Activated CD4-positive, alpha-beta T cell treated with anti-CD3 and anti-CD28 coated beads for 36 hours (primary cell): ENCODE measurements around the gene MRGPRE. TPM values are rescaled to one million over a fixed set of nuclear protein-coding genes. Genes with fewer than 3 reads are reported as not detected.
"Not testable (repeated sequence)": the region's sequence is repeated elsewhere in the genome, so short reads cannot be mapped to it uniquely, and the experiment has no call there.

Experiments used
- ATAC-seq: fragments of 200-7000 bp; cut with Tn5 transposase; one replicate; pipeline ENCODE4 v1.10.0; 2021; ENCODE audit warnings: mild to moderate bottlenecking, moderate library complexity
- CTCF ChIA-PET: fragments of 350-600 bp; sonication (Branson Sonifier 250); formaldehyde crosslinking; loops from one replicate; lab custom pipeline; 2021; ENCODE audit warnings: antibody characterized with exemption; lab: Charles Lee
- POLR2A ChIA-PET: fragments of 350-600 bp; sonication (Branson Sonifier 250); formaldehyde crosslinking; loops from one replicate; lab custom pipeline; 2021; ENCODE audit warnings: antibody characterized with exemption, inconsistent platforms; lab: Charles Lee
- DNase-seq: peaks from one replicate; pipeline ENCODE4 v3.0.0-alpha.2; 2020
- H3K27ac Mint-ChIP-seq: one replicate; pipeline ENCODE4 v1.8.0; 2021; ENCODE audit warnings: mixed read lengths
- H3K27me3 Mint-ChIP-seq: one replicate; pipeline ENCODE4 v1.8.0; 2021; ENCODE audit warnings: mixed read lengths
- H3K36me3 Mint-ChIP-seq: one replicate; pipeline ENCODE4 v1.8.0; 2021; ENCODE audit warnings: low read depth, mixed read lengths
- H3K4me1 Mint-ChIP-seq: one replicate; pipeline ENCODE4 v1.8.0; 2021; ENCODE audit warnings: mixed read lengths
- H3K4me3 Mint-ChIP-seq: one replicate; pipeline ENCODE4 v1.8.0; 2021; ENCODE audit warnings: mild to moderate bottlenecking, moderate library complexity, mixed read lengths
- H3K9me3 Mint-ChIP-seq: one replicate; pipeline ENCODE4 v1.8.0; 2021; ENCODE audit warnings: low read depth, mixed read lengths
- intact Hi-C, 2 experiments: fragments of 100-400 bp; cut with DNase I in 1 of 2; cut with micrococcal nuclease in 1 of 2; formaldehyde crosslinking; loops; one replicate each; pipeline versions ENCODE4 v1.14.2 to v1.15.1; 2022 to 2024; cut with DNase I, micrococcal nuclease
- total RNA-seq, 2 experiments: library from RNA; stranded (reverse); gene quantifications; one replicate each; pipeline ENCODE4 v1.2.3, GENCODE V29; 2021

Gene MRGPRE, protein sequence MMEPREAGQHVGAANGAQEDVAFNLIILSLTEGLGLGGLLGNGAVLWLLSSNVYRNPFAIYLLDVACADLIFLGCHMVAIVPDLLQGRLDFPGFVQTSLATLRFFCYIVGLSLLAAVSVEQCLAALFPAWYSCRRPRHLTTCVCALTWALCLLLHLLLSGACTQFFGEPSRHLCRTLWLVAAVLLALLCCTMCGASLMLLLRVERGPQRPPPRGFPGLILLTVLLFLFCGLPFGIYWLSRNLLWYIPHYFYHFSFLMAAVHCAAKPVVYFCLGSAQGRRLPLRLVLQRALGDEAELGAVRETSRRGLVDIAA
- not detected for total RNA-seq

DNA sequence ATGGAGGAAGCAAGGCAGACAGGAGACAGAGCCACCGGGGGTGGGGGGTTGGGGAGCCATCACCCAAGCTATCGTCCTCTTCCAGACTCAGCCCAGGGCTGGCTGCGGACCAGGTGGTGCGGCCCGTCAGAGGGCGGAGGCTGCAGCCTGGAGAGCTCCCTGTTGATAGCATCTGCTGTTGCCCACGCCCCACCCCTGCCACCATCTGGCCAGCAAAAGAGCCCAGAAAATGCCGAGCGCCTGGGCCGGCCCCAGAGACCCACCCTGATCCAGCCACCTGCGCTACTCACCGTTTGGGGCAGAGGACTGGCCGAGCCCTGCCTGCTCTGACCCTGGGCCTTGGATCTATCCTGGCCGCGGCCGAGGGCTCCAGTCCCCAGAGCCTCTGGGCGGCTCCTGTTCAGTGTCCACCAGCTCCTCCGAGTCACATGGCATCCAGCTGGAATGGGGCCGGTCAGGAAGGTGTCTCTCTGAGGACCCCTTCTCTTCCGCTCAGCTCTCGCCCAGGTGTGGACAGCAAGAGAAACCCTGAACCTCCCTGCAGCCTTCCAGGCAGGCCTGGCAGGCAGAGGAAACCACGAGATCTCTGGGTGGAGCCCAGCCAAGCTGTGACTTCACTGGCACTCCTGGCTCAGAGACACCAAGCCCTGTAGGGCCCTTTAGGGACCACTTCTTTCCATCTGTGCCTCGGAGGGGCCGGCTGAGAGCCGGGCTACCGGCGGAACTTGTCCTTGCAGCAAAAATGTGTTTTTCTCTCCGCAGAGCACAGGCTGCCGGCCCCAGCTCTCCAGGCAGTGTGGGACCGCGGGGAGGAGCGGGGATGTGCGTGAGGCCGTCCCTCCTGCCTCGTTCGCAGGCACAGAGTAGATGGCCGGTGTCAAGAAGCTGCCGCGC is at the start of gene MRGPRE:
Gene MRGPRE, minus strand, starts transcription at position 567 of the 894 bp plus-strand sequence. CDS start 3,618 bp downstream, outside the sequence.
- Mint-ChIP-seq H3K4me1 (no peaks in the 10 kb centered on the region), H3K4me3 (no peak within 1 kb of the TSS), H3K9me3 (no peaks in the 10 kb centered on the region), H3K27ac (no peak within 1 kb of the TSS), H3K27me3 (no peaks in the 10 kb centered on the region), H3K36me3 (no peaks in the 10 kb centered on the region)
- CTCF ChIA-PET, result no interaction called here
- ATAC-seq (no peak), DNase-seq (no peak)
- POLR2A ChIA-PET, result no interaction called here
- intact Hi-C loops, result no loop called here

DNA sequence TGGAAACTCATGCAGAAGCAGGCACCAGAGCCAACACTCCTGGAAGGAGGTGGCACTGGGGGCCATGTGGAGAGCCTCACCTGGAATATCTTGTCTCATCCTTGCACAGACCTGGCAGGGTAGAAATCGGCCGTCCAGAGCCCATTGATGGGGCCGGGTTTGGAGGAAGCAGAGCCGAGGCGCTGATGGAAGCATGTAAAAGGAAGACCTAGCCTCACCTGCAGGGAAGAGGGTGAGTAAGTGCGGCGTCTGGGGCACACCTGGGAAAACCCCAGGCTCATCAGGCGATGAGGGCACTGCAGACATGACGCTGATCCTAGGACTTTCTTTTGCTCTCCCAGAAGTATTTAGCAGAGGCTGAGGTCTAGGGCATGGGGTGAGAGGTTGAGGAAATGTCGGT is 48.9 kb upstream of the MRGPRE start:
- H3K4me3 Mint-ChIP-seq, CTCF ChIA-PET, H3K27ac Mint-ChIP-seq, H3K9me3 Mint-ChIP-seq, POLR2A ChIA-PET, H3K36me3 Mint-ChIP-seq, ATAC-seq, H3K4me1 Mint-ChIP-seq, intact Hi-C loops, DNase-seq, H3K27me3 Mint-ChIP-seq: not testable (repeated sequence)

DNA sequence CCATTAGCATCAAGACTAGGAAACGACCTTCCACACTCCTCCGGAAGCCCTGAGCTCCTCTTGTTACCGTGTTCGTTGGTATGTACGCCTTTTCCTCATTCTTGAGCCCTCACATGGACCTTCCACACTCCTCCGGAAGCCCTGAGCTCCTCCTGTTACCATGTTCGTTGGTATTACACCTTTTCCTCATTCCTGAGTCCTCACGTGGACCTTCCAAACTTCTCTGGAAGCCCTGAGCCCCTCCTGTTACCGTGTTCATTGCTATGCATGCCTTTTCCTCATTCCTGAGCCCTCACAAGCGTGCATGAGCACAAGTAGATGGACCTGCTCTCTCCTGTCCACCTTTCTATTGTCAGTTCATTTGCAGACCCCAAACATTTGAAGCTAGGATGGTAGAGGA is 48.4 kb upstream of the MRGPRE start:
- POLR2A ChIA-PET, H3K27me3 Mint-ChIP-seq, CTCF ChIA-PET, H3K4me3 Mint-ChIP-seq, DNase-seq, H3K27ac Mint-ChIP-seq, H3K9me3 Mint-ChIP-seq, intact Hi-C loops, H3K4me1 Mint-ChIP-seq, ATAC-seq, H3K36me3 Mint-ChIP-seq: not testable (repeated sequence)

DNA sequence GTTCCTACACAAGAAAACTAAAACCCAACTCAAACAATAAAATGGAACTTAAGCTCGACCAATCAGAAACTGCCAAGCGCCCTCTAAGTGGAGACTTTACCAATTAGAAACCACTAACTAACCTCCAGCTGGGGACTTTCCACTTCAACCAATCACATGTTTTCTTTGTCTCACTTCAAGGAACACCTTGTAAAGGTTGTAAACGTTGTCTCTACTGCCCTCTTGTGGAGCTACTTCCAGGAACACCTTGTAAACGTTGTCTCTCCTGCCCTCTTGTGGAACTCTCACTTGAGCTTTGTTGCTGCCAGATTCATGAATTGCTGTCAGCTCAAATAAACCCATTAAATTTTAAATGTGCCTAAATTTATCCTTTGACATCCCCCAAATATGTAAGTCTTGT is 46.7 kb upstream of the MRGPRE start:
- H3K4me3 Mint-ChIP-seq, H3K36me3 Mint-ChIP-seq, H3K27me3 Mint-ChIP-seq, H3K4me1 Mint-ChIP-seq, H3K27ac Mint-ChIP-seq, intact Hi-C loops, CTCF ChIA-PET, POLR2A ChIA-PET, H3K9me3 Mint-ChIP-seq: not testable (repeated sequence)
- DNase-seq (peak; percentile 17), ATAC-seq (peak; percentile 76)

DNA sequence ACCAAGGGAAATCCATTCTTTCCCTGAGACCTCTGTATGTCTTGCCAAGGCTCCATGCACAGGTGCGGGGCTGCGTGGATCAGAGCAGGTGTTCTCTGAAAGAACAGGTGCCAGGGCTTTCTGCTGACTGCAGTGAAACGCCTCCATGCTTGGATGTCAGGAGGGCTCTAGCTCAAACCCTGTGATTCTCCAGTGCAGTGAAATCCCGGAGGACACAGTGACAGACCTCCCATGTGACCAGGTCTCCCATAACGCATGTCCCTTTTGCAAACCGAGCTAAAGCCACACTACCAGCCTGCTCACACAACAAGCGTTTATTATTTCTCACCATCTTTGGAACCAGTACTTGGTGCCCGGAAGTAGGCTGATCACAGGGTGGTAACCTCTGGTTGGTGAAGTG is 41.4 kb upstream of the MRGPRE start:
- H3K4me1 Mint-ChIP-seq, POLR2A ChIA-PET, H3K4me3 Mint-ChIP-seq, H3K36me3 Mint-ChIP-seq, H3K9me3 Mint-ChIP-seq, intact Hi-C loops, DNase-seq, ATAC-seq, CTCF ChIA-PET, H3K27ac Mint-ChIP-seq, H3K27me3 Mint-ChIP-seq: not testable (repeated sequence)

DNA sequence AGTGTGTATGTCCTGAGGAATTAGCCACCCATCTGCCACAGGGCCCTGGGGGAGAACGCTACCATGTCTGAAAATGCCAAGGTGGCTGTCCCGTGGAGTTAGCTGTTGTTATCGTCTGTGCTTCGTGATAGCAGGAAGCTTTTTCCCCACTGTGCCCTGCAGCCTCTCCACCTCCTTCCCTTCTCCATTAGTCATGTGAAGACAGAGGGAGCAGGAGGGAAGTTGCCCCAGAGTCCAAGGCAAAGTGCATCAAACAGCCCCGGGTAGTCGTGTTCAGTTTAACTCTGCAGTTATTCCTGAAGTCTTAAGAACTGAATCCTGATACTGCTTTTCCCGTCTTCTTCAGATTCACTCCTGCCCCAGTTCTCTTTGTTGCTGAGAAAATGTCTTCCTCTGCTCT is 30.3 kb upstream of the MRGPRE start:
- POLR2A ChIA-PET, intact Hi-C loops, H3K4me3 Mint-ChIP-seq, CTCF ChIA-PET, DNase-seq, H3K36me3 Mint-ChIP-seq, H3K27me3 Mint-ChIP-seq, H3K27ac Mint-ChIP-seq, ATAC-seq, H3K9me3 Mint-ChIP-seq, H3K4me1 Mint-ChIP-seq: not testable (repeated sequence)

DNA sequence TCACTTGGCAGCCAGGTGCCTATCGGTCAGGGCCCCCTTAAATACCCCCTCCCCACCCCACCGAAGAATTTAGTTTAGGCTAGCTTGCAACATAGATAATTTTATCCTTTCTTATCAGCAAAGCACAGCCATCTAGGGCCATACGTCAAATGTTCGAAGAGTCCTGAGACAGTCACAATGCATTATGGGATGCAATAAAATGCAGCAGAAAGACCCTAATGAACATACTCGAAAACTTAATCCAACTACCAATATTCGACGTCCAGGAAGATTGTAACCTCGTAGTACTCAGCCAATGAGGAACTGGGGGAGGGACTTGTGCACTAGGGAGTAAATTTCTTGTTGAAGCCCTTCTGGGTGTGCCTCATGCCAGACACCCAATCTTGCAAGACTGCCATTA is 29.6 kb upstream of the MRGPRE start:
- intact Hi-C loops, H3K36me3 Mint-ChIP-seq, DNase-seq, H3K27ac Mint-ChIP-seq, ATAC-seq, CTCF ChIA-PET, H3K4me3 Mint-ChIP-seq, POLR2A ChIA-PET, H3K4me1 Mint-ChIP-seq, H3K27me3 Mint-ChIP-seq, H3K9me3 Mint-ChIP-seq: not testable (repeated sequence)

DNA sequence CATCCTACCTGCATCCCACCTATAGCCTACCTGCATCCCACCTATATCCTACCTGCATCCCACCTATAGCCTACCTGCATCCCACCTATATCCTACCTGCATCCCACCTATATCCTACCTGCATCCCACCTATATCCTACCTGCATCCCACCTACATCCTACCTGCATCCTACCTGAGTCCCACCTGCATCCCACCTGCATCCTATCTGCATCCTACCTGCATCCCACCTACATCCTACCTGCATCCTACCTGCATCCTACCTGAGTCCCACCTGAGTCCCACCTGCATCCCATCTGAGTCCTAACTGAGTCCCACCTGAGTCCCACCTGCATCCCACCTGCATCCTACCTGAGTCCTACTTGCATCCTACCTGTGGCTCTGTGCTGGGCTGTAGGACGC is 25.3 kb upstream of the MRGPRE start:
- H3K4me1 Mint-ChIP-seq, CTCF ChIA-PET, H3K27me3 Mint-ChIP-seq, POLR2A ChIA-PET, intact Hi-C loops, H3K27ac Mint-ChIP-seq, H3K9me3 Mint-ChIP-seq, H3K36me3 Mint-ChIP-seq, ATAC-seq, DNase-seq, H3K4me3 Mint-ChIP-seq: not testable (repeated sequence)

DNA sequence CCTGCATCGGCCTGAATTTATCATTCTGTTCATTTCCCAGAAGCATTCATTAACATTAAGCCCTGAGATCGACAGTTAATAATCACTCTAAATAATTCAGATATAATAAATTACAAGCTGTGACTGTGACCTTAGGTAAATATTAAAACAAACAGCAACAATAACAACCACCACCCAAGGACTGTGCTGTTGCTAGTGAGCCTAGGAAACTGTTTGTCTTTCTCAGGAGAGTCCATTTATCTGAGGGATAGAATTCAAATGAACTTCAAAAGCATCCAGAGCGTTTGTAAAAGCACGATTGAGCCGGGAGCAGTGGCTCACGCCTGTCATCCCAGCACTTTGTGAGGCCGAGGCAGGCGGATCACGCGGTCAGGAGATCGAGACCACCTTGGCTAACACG is 23.0 kb upstream of the MRGPRE start:
- H3K4me1 Mint-ChIP-seq, H3K9me3 Mint-ChIP-seq, ATAC-seq, DNase-seq, H3K27me3 Mint-ChIP-seq, H3K4me3 Mint-ChIP-seq, H3K27ac Mint-ChIP-seq, H3K36me3 Mint-ChIP-seq, CTCF ChIA-PET, POLR2A ChIA-PET, intact Hi-C loops: not testable (repeated sequence)

DNA sequence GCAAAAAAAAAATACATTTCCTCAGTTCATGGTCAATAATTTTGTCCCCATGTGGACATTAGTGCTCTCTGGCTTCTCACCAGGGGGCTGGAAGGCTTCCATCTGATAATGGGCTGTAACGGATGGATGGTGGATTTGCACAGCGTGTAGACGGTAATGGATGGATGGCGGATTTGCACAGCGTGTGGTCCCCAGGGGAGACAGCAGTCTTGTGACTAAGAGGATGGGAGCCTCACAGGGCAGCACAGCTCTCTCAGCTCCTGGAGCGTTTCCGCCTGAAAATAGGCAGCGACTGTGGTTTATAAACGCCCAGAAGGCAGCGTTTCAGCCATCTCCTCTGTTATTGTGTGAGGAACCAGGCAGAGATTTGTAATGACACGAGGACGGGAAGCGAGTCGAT is 22.6 kb upstream of the MRGPRE start:
- H3K9me3 Mint-ChIP-seq, ATAC-seq, DNase-seq, H3K4me1 Mint-ChIP-seq, POLR2A ChIA-PET, H3K4me3 Mint-ChIP-seq, H3K36me3 Mint-ChIP-seq, CTCF ChIA-PET, H3K27me3 Mint-ChIP-seq, H3K27ac Mint-ChIP-seq, intact Hi-C loops: not testable (repeated sequence)

DNA sequence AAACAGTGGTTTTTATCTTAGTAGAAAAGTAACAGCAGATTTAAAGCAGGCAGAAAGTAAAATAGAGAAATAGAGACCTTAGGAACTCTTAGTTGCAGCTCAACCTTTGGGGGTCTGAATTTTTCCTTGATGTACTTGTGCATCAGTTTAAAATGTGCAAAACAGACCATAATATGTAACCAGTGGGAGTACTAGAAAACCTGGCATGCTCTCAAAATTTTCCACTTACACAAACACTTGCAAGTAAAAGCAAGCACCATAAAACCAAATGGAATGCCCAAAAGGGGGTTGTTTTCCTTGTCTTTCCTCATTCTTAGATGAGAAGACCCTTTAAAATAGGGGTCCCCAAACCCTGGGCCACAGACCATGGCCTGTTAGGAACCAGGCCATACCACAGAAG is 12.9 kb upstream of the MRGPRE start:
- Mint-ChIP-seq H3K27me3 (peaks cover 4% of the 10 kb centered on the region), H3K4me1 (no peaks in the 10 kb centered on the region), H3K4me3 (no peak overlapping the region), H3K9me3 (no peaks in the 10 kb centered on the region), H3K27ac (no peak overlapping the region), H3K36me3 (no peaks in the 10 kb centered on the region)
- intact Hi-C loops, result no loop called here
- ATAC-seq (no peak), DNase-seq (no peak)
- ChIA-PET POLR2A (no interaction called here), CTCF (no interaction called here)

DNA sequence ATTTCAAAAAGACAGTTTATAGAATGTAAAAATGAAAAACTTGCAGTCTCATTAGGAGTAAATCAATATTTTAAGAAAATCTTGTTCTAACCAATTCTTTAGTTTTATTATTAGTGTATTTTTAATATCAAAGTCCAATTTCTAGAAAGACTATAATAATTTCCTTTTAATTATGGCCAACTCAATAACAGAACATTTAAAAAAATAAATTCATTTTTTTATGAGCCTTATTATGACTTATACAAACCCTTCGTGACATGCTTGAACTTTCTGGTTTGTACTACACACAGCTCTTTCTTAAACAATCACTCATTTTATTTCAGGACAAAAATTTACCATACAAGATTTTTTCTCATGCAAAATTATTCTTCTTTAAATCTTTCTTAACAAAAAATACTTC is 11.7 kb upstream of the MRGPRE start:
- Mint-ChIP-seq H3K27ac (no peak overlapping the region), H3K4me1 (no peaks in the 10 kb centered on the region), H3K4me3 (no peak overlapping the region), H3K36me3 (no peaks in the 10 kb centered on the region), H3K27me3 (peaks cover 4% of the 10 kb centered on the region), H3K9me3 (no peaks in the 10 kb centered on the region)
- ATAC-seq, result no peak
- ChIA-PET CTCF (no interaction called here), POLR2A (no interaction called here)
- DNase-seq, result no peak
- intact Hi-C loops, result no loop called here
